ENCODE results near the gene ZBTB20. TPM values are rescaled to one million over a fixed set of nuclear protein-coding genes. Genes with fewer than 3 reads are reported as not detected.
"Not testable (repeated sequence)": the region's sequence is repeated elsewhere in the genome, so short reads cannot be mapped to it uniquely, and the experiment has no call there.

Gene ZBTB20
- total RNA-seq, 8 experiments from 2014 or later = 21.8 to 62.6 (median 39.5) TPM

DNA sequence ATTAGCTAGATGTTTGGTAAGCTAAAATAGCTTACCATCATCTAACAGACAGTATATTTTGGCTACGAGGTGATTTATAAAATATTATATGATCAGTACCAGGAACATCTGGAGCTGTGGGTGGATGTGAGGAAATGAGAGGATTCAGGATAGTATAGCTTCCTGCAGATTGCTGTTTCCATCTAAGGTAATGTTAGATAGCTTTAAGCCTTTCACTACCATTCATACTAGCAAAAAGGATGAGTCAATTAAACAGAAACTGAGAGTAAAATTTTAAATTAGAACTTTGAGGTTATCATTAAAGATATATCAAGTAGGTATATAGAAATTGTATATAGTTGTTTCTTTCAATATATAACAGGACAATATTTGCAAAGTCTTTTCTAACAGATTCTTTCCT is 8.0 kb downstream of the ZBTB20 start:
- in situ Hi-C loops (cut with MboI; ENCODE audit: low pct_unique_long_range_greater_than_20kb in 2 of 9, low sequenced_read_pairs in 9 of 9, unreplicated experiment in 9 of 9) = no loop called here
- Histone ChIP-seq H3K4me3 (no peak overlapping the region), H3K27ac (no peak overlapping the region), H3K4me1 (replicated peaks in 1 of 2) (peaks cover 5 to 11% of the 10 kb centered on the region in 2 donors)
- 57 to 100% (median 80%) methylated on average over 1 of the region's 1 CpG; no CpG with 5 or more reads in 3 of the 10 experiments for WGBS, 10 experiments
- ATAC-seq (replicated peaks in 6 of 8) = no peak

DNA sequence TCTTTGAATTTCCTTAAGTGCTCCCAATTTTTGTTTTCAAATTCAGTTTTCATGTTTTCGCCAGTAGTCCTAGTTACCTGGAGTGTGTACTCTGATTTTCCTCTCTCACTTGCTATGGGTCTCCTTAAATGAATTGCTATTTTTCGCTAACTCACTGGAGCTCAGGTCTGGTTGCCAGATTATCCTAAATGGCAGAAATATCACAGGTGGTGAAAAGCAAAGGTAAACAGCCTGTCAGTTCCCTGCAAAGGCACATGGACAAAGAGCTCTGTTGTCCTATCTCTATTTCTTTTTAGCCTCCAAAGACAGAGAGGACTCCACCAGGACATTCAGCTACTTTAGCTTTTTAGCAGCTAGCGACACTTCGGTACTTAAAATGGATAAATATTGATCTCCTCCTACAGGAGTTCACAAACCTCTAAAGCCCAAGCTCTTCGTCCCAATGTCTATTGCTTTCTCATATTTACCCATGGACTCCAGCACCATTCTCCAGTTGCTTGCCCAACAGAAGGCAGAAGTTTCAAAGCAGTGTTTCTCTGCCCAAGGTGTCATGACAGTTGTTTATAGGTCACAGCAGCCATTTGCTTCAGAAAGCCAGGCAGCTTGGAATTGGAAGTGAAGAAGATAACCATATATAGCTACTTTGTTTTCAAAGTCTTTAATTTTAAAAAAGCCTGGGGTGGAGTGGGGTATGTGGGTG is 12.3 kb downstream of the ZBTB20 start:
- 86 to 96% (median 94%) methylated on average over 2 to 5 of the region's 5 CpGs; no CpG with 5 or more reads in 1 of the 10 experiments for WGBS, 10 experiments
- ATAC-seq (replicated peaks in 6 of 8) = no peak

GRCh38 chr3:115127208-115127607 is 19.9 kb downstream of the ZBTB20 start:
- H3K4me3 ChIP-seq = no peak overlapping the region
- H3K4me1 ChIP-seq (replicated peaks in 1 of 2) = no peaks in the 10 kb centered on the region
- in situ Hi-C loops (cut with MboI; ENCODE audit: low pct_unique_long_range_greater_than_20kb in 2 of 9, low sequenced_read_pairs in 9 of 9, unreplicated experiment in 9 of 9) = no loop called here
- whole genome bisulfite sequencing, 10 experiments = 57 to 94% (median 80%) methylated on average over 1 to 3 of the region's 3 CpGs; no CpG with 5 or more reads in 1 of the 10 experiments
- ATAC-seq (replicated peaks in 6 of 8) = no peak
- no peak overlapping the region for H3K27ac ChIP-seq

More for the DNA sequence above, 12.3 kb downstream of the ZBTB20 start:
- in situ Hi-C loops (cut with MboI; ENCODE audit: low pct_unique_long_range_greater_than_20kb in 2 of 9, low sequenced_read_pairs in 9 of 9, unreplicated experiment in 9 of 9) = no loop called here
- no peak overlapping the region for H3K27ac ChIP-seq
- no peak overlapping the region for H3K4me3 ChIP-seq
- peaks cover 0 to 3% of the 10 kb centered on the region in 2 donors for H3K4me1 ChIP-seq (replicated peaks in 1 of 2)

GRCh38 chr3:115120597-115120996 is 26.5 kb downstream of the ZBTB20 start:
- in situ Hi-C loops (cut with MboI; ENCODE audit: low pct_unique_long_range_greater_than_20kb in 2 of 9, low sequenced_read_pairs in 9 of 9, unreplicated experiment in 9 of 9) = no loop called here

GRCh38 chr3:115113367-115113766 is 33.7 kb downstream of the ZBTB20 start:
- in situ Hi-C loops (cut with MboI; ENCODE audit: low pct_unique_long_range_greater_than_20kb in 2 of 9, low sequenced_read_pairs in 9 of 9, unreplicated experiment in 9 of 9) = no loop called here
- ATAC-seq (replicated peaks in 6 of 8) = peak in 4 of 8 experiments; percentile 37 to 66 (median 44)
- Histone ChIP-seq H3K4me3 (no peak overlapping the region), H3K4me1 (replicated peaks in 1 of 2) (no peaks in the 10 kb centered on the region), H3K27ac (no peak overlapping the region)
- 89 to 100% (median 100%) methylated on average over 1 of the region's 1 CpG; no CpG with 5 or more reads in 6 of the 10 experiments for WGBS, 10 experiments

More at GRCh38 chr3:115120597-115120996, 26.5 kb downstream of the ZBTB20 start:
- WGBS, 10 experiments = 88 to 100% (median 100%) methylated on average over 1 of the region's 1 CpG; no CpG with 5 or more reads in 1 of the 10 experiments
- Histone ChIP-seq H3K27ac (no peak overlapping the region), H3K4me3 (no peak overlapping the region), H3K4me1 (replicated peaks in 1 of 2) (no peaks in the 10 kb centered on the region)
- no peak for ATAC-seq (replicated peaks in 6 of 8)

GRCh38 chr3:115111632-115112031 is 35.5 kb downstream of the ZBTB20 start:
- Histone ChIP-seq H3K4me1 (replicated peaks in 1 of 2) (no peaks in the 10 kb centered on the region), H3K27ac (no peak overlapping the region), H3K4me3 (no peak overlapping the region)
- 80 to 100% (median 100%) methylated on average over 1 of the region's 1 CpG; no CpG with 5 or more reads in 2 of the 10 experiments for WGBS, 10 experiments
- in situ Hi-C loops (cut with MboI; ENCODE audit: low pct_unique_long_range_greater_than_20kb in 2 of 9, low sequenced_read_pairs in 9 of 9, unreplicated experiment in 9 of 9) = no loop called here
- ATAC-seq (replicated peaks in 6 of 8) = peak in 2 of 8 experiments; percentile 23 to 24

GRCh38 chr3:115110830-115111229 is 36.3 kb downstream of the ZBTB20 start:
- ATAC-seq (replicated peaks in 6 of 8) = no peak
- in situ Hi-C loops (cut with MboI; ENCODE audit: low pct_unique_long_range_greater_than_20kb in 2 of 9, low sequenced_read_pairs in 9 of 9, unreplicated experiment in 9 of 9) = no loop called here
- 90 to 100% (median 94%) methylated on average over 1 to 5 of the region's 5 CpGs; no CpG with 5 or more reads in 2 of the 10 experiments for WGBS, 10 experiments

DNA sequence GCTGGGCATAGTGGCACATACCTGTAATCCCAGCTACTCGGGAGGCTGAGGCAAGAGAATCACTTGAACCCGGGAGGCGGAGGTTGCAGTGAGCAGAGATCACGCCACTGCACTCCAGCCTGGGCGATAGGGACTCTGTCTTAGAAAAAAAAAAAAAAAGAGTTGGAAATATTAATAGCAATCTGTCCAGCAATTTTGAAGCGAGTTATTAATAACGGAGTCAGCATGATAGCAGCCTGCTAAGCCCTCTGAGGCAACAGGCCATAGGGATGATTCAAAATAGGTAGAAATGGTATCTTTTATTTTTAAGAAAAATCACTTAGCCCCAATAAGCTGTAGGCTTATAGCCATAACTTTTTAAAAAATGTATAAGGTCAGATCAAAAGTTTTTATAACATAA is 37.0 kb downstream of the ZBTB20 start:
- 84 to 100% (median 96%) methylated on average over 2 to 7 of the region's 7 CpGs for WGBS, 10 experiments
- ATAC-seq (replicated peaks in 6 of 8); H3K4me1 ChIP-seq (replicated peaks in 1 of 2); in situ Hi-C loops (cut with MboI; ENCODE audit: low pct_unique_long_range_greater_than_20kb in 2 of 9, low sequenced_read_pairs in 9 of 9, unreplicated experiment in 9 of 9); H3K4me3 ChIP-seq; H3K27ac ChIP-seq: not testable (repeated sequence)

More at GRCh38 chr3:115110830-115111229, 36.3 kb downstream of the ZBTB20 start:
- Histone ChIP-seq H3K4me1 (replicated peaks in 1 of 2) (no peaks in the 10 kb centered on the region), H3K27ac (no peak overlapping the region), H3K4me3 (no peak overlapping the region)

DNA sequence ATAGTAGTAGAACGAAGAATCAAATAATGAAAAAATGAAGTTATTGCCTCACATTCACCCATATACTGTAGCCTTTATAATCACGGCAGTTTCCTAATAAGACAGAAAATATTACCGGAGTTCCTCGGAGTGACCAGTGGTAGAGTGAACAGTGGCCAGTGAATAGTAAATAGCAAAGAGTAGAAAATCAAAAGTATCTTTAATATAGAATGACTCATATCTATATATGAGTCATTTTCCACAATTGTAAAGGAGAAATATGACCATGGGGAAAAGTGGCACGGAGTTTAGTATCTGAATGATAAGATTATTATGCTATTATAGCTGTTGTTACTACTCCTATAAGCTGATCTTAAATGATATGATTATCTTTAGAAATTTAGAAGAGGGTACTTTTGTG is 38.5 kb downstream of the ZBTB20 start:
- 80 to 100% (median 91%) methylated on average over 1 to 5 of the region's 5 CpGs; no CpG with 5 or more reads in 1 of the 10 experiments for WGBS, 10 experiments
- ATAC-seq (replicated peaks in 6 of 8) = no peak
- H3K4me1 ChIP-seq (replicated peaks in 1 of 2) = no peaks in the 10 kb centered on the region
- in situ Hi-C loops (cut with MboI; ENCODE audit: low pct_unique_long_range_greater_than_20kb in 2 of 9, low sequenced_read_pairs in 9 of 9, unreplicated experiment in 9 of 9) = no loop called here
- no peak overlapping the region for H3K4me3 ChIP-seq
- no peak overlapping the region for H3K27ac ChIP-seq

GRCh38 chr3:115102046-115102445 is 45.0 kb downstream of the ZBTB20 start:
- ATAC-seq (replicated peaks in 6 of 8) = no peak
- Histone ChIP-seq H3K4me1 (replicated peaks in 1 of 2) (peaks cover 8 to 11% of the 10 kb centered on the region in 2 donors), H3K4me3 (no peak overlapping the region), H3K27ac (no peak overlapping the region)
- 81 to 100% (median 92%) methylated on average over 1 to 2 of the region's 2 CpGs; no CpG with 5 or more reads in 2 of the 10 experiments for WGBS, 10 experiments
- in situ Hi-C loops (cut with MboI; ENCODE audit: low pct_unique_long_range_greater_than_20kb in 2 of 9, low sequenced_read_pairs in 9 of 9, unreplicated experiment in 9 of 9) = no loop called here

DNA sequence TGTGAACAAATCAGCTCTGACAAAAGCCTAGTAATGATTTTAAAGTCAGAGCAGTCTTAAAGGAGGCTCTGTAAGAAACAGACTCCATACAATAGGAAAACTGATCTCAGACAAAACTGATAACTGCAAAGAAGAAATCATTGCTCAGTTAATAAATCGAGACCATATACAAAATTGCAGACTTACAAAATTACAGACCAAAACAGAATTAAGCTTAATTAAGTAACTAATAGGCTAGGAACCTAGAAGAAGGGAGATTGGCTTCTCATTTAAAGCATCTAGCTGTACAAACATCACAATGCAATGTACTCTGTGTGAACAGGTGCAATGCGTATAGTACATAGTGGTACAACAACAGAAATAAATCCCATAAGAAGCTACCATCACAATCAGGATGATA is 46.3 kb downstream of the ZBTB20 start:
- in situ Hi-C loops (cut with MboI; ENCODE audit: low pct_unique_long_range_greater_than_20kb in 2 of 9, low sequenced_read_pairs in 9 of 9, unreplicated experiment in 9 of 9) = no loop called here
- WGBS, 10 experiments = 33 to 89% (median 55%) methylated on average over 1 to 2 of the region's 2 CpGs; no CpG with 5 or more reads in 2 of the 10 experiments
- peak in 4 of 8 experiments; percentile 5 to 39 (median 16) for ATAC-seq (replicated peaks in 6 of 8)
- Histone ChIP-seq H3K27ac (no peak overlapping the region), H3K4me3 (peak overlapping the region in 1 of 5 donors; percentile 33), H3K4me1 (replicated peaks in 1 of 2) (peaks cover 8 to 11% of the 10 kb centered on the region in 2 donors)

- Histone ChIP-seq H3K27ac (peak overlapping the region; percentile 41 to 64), H3K4me1 (replicated peaks in 1 of 2) (peaks cover 8 to 11% of the 10 kb centered on the region in 2 donors), H3K4me3 (peak overlapping the region; percentile 17 to 33 (median 26))
- WGBS, 10 experiments = 0 to 24% (median 3%) methylated on average over 1 to 5 of the region's 5 CpGs; no CpG with 5 or more reads in 1 of the 10 experiments
- ATAC-seq (replicated peaks in 6 of 8) = peak; percentile 83 to 94 (median 86)
- in situ Hi-C loops (cut with MboI; ENCODE audit: low pct_unique_long_range_greater_than_20kb in 2 of 9, low sequenced_read_pairs in 9 of 9, unreplicated experiment in 9 of 9) = loop anchor here in 4 of 9 experiments (25.0 kb wide), 3 partner anchors 263 to 713 kb away; no protein-coding TSS in a partner anchor
Observed at GRCh38 chr3:115099986-115100571, 47.0 kb downstream of the ZBTB20 start.

Data from motor neuron (in vitro differentiated cells).